ENCODE measurements around the gene MAJIN.

Gene MAJIN

GRCh38 chr11:64924910-64925284 lies 47.0 kb downstream of the MAJIN start:
- no peak for TF ChIP-seq CTCF (conservative IDR thresholded peaks at IDR 0.05; ENCODE audit: low read depth, low read length)
- DNase-seq (ENCODE audit: low read depth), result no peak
- H3K4me3 ChIP-seq (ENCODE audit: low read length), result peak overlapping the region; percentile 72

- DNase-seq (ENCODE audit: low read depth), result peak; percentile 68
- H3K4me3 ChIP-seq (ENCODE audit: low read length), result peak within 1 kb of the TSS; percentile 72
- no peak for TF ChIP-seq CTCF (conservative IDR thresholded peaks at IDR 0.05; ENCODE audit: low read depth, low read length)
These were observed 47.7 kb downstream of the MAJIN start, which contains the start of gene PPP2R5B for GRCh38 chr11:64923944-64924909. Gene PPP2R5B, plus strand, starts transcription at chr11:64924689. Its CDS starts 1,046 bp downstream, at chr11:64925735.

- no peak overlapping the region for H3K4me3 ChIP-seq (ENCODE audit: low read length)
- DNase-seq (ENCODE audit: low read depth), result no peak
- TF ChIP-seq CTCF (conservative IDR thresholded peaks at IDR 0.05; ENCODE audit: low read depth, low read length), result no peak
These were observed 48.7 kb downstream of the MAJIN start for GRCh38 chr11:64923151-64923661.

- H3K4me3 ChIP-seq (ENCODE audit: low read length), result no peak overlapping the region
These were observed 50.5 kb downstream of the MAJIN start for GRCh38 chr11:64921384-64921783.

GRCh38 chr11:64920124-64920523 lies 51.8 kb downstream of the MAJIN start:
- H3K4me3 ChIP-seq (ENCODE audit: low read length), result no peak overlapping the region
- no peak for DNase-seq (ENCODE audit: low read depth)
- TF ChIP-seq CTCF (conservative IDR thresholded peaks at IDR 0.05; ENCODE audit: low read depth, low read length), result no peak

More at GRCh38 chr11:64921384-64921783, 50.5 kb downstream of the MAJIN start:
- TF ChIP-seq CTCF (conservative IDR thresholded peaks at IDR 0.05; ENCODE audit: low read depth, low read length), result no peak
- DNase-seq (ENCODE audit: low read depth), result no peak

- no peak for DNase-seq (ENCODE audit: low read depth)
- no peak for TF ChIP-seq CTCF (conservative IDR thresholded peaks at IDR 0.05; ENCODE audit: low read depth, low read length)
- no peak overlapping the region for H3K4me3 ChIP-seq (ENCODE audit: low read length)
These were observed 52.3 kb downstream of the MAJIN start for GRCh38 chr11:64919627-64920026.
